HG02885 (cell line): Measurements from ENCODE around the gene ARHGEF4.

Experiments used
- ATAC-seq: cut with Tn5 transposase; IDR thresholded peaks from one replicate; pipeline ENCODE4 v1.9.1; 2021; ENCODE audit warnings: mild to moderate bottlenecking; ENCODE audit not compliant: unreplicated experiment, poor library complexity

Gene ARHGEF4

DNA sequence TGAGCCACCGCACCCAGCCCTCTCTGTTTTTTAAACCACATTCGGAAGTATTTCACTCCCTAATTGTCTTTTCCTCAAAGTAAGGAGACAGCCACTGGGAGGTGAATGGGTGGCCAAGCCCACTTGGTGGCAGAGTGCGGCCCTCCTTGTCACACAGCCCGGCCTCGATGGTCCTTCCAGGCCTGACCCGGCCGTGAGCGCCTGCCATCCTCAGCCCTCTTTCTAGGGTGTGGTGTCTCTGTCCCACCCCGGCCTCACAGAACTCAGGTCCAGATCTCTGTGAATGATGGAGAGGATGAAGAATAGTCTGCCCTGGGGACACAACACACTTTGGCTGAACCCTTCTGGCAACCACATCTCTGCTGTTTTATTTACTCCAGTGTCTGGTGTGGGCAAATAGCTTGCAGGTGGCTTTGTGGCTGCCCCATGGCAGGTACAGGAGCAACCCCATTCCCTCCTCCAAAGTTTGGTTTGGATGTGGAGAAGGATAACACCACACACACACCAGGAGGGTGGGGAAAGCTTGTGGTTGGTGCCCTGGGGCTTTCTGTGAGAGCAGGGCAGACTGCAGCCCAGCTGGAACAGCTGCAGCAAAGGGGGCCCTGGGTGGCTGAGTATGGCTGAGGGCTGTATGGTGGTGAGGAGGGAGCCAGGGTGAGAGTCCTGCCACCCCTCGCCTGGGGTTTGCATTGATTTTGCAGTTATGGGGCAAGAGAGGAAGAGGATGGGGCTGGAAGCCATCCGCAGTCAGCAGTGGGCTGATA is 167.9 kb downstream of the ARHGEF4 start:
- ATAC-seq: no peak

DNA sequence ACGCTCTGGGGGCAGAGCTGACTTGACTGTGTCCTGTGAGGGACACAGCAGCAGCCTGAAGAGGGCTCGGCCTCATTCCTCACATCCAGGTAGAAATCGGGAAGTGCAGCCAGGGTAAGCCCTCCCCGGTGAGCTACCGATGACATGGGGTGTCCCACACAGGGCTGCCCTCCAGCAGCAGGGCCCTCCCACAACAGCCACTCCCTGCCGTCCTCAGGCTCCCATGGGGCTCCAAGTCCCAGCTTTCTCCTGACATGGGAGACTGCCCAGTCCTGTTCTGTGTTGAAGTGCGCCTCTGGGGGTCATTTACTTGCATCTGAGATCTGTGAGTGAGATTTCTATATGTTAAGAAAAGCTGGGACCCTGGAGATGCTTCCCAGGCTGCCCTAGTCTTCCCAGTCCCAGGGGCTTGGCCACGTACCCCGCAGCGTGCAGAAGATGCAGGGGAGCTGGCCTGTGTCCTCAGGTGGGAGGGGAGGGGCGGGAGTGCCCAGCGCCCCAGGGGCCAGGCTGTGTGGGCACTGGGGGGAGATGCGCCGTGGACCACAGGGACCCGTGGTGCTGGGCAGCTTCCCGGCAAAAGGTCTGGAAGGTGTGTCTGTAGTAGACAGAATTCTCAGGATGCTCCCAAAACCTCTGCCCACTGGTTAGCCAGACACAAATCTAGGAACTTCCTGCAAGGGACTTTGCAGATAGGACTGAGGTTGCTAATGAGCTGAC is 168.7 kb downstream of the ARHGEF4 start:
- no peak for ATAC-seq

DNA sequence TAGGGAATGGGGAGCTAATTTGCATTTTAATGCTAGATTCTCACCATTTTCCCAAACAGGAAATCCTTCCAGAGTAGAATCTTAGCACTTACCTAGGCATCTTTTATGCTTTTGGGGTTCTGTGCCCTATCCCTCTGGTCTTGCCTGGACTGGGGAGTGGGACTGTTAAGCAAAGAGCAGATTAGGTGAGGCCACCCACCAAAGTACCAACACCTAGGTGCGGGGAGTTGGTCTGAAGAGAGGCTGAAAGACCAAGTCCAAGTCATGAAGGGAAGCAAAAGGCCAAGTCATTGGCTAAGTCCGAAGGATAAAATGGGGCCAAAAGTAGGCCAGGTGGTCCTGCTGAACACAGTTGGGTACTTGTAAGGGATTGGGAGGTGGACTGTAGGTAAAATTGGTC is 169.8 kb downstream of the ARHGEF4 start:
- no peak for ATAC-seq

DNA sequence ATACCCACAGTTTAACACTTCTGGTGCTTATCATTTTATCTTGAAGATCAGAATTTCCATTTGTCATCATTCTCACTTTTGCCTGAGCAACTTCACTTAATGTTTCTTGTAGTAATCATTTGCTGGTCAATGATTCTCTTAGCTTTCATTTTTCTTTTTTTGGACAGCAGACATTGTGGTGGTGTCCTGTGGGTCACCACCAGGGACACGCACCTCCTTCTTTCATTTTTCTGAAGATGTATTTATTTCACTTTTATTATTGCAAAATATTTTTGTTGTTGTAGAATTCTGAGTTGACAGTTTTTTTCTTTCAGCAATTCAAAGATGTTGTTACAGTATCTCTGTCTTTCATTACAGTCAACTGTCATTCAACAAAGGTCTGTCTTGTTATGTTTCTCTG is 172.3 kb downstream of the ARHGEF4 start:
- ATAC-seq: no peak

DNA sequence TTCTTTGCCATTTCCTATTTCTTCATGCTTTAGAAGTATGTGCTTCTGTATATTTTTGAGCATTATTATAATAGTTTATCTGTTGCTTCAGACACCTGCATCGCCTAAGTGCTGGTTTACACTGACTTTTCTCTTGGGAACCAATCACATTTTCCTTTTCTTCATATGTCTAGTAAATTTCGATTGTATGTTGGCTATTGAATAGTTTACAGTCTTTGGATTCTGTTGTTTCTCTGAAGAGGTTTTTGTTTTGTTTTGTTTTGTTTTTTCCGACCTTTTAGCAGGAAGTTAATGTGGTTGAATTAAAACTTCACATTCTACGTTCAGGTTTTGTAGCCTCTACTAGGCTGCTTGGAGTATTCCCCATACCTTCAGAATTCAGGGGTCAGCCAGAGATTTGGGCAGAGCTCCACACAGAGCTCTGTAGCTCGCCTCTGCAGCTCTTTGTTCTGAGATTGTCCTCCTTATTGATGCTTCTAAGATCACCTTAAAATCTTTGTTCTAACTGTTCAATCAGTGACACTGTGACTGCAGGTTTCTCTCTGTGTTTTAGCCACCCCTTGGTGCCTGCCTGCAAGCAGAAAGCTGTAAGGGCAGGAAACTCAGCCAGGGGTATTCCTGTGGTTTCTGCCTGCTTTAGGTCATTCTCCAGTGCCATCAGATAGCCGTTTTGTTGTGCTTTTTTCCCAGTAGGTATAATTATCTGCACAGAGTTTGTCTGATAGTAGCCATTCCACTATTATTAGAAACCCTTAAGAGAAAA is 173.2 kb downstream of the ARHGEF4 start:
- ATAC-seq: no peak

DNA sequence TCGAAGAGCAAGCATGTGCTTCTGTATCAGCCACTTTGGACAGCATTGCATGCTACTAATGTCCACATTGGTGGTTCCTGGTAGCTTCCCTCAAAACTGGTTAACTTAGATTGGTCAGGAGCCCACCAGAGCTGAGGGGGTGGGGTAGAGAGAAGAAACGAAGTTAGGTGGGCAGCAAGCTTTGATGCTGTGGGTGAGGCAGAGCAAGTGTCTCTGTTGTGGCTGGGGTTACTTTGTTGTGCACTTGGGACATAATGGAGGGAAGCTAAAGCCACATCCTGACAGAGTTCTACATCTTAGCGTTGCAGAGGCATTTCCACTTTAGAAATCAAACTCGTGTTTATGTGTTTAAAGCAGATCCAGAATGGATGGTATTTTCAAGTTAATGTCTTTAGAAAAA is 173.9 kb downstream of the ARHGEF4 start:
- ATAC-seq: no peak

DNA sequence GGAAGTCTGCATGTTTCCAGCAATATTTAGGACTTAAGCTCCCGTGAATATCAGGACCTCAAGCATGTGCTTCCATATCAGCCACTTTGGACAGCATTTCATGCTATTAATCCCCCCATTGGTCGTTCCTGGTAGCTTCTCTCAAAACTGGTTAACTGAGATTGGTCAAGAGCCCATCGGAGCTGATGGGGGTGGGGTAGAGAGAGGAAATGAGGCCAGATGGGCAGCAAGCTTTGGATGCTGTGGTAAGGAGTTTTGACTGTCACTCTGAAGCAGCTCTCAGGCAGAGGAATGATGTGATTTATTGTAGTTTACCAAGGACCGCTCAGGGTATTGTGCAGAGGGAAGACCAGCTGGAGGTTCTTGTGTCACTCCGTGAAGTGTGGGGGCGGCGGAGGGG is 174.8 kb downstream of the ARHGEF4 start:
- ATAC-seq: no peak

DNA sequence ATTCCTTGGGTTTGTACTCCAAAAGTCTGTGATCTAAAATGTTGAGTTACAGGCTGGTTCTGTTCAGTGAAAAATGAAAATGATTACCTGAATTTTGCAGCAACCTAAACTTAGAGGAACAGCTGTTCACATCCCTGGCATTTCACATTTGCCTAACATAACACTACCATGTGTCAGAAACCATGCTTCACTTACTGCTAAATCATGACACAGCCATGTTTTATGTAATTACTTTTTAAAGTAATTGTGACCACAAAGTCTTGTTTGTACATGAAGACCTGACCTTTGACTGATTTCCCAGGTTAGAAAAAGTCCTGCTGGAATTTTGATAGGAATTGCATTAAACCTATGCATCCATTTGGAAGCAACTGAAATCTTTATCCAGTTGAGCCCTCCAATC is 177.4 kb downstream of the ARHGEF4 start:
- no peak for ATAC-seq

DNA sequence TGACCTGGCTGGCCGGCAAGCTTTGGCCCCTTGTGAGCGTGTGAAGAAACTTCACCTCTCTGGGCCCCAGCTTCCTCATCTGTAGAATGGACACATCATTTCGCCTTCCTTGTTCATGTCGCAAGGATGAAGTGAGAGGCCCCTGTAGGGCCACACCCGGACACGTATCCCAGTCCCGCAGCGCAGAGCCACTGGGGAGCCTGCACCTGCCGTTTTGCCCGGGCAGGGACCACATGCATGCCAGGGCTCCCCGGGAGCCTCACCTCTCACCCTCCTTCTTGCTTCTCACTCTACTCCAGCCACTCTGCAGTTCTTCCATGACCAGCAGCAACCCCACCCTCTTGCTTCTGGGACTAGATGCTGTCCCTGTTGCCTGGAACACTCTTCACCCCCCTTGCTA is 179.1 kb downstream of the ARHGEF4 start:
- ATAC-seq: no peak

DNA sequence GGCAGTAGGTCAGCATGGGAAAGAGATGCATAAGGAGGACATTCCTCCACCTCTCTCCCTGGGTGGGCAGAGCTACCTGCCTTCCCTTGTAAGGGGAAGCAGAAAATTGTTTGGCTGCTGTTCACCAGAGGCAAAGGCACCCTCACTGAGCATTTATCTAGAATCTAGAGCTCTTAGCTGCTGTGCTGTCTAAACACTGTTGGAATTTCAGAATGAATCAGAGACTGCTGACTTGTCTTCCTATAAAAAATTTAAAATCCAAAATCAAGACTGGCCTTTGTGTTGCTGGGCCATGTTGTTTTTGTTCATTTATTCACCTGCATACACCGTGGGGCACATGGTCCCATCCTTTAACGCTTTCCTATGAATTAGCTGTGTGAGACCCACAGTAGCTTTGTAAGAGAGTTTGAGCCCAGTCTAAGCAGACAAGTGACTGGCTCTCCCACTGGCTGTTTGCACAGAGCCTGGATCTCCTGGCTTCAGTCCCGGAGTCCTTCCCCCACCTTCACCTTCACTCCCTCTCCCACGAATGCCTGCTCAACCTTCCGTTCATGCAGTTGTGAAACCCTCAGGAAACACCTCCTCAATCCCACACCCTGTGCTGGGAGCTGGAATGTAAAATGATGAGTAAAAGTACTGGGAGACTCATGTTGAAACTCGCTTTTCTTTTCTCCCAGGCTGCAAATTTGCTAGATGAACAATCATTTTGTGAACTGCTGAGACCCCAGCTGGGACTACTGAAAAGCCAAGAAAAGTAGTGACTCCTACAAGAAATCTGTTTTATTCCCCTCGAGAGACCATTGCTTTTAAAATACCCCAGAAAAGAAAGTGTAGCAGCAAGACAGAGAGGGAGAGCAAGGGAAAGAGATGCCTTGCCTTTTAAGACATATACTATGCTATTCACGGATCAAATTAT is 180.4 kb downstream of the ARHGEF4 start:
- no peak for ATAC-seq

DNA sequence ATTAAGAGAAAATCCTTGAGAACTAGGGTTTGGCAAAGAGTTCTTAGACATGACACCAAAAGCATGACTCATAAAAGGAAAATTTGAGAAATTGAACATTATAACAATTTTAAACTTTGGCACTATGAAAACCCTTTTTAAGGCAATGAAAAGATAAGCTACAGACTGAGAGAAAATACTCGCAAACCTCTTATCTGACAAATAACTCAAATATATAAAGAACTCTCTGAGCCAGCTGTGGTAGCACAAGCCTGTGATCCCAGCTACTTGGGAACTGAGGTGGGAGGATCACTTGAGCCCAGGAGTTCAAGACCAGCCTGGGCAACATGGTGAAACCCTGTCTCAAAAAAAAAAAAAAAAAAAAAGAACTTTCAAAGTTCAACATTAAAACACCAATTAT is 186.0 kb downstream of the ARHGEF4 start:
- ATAC-seq: no peak

DNA sequence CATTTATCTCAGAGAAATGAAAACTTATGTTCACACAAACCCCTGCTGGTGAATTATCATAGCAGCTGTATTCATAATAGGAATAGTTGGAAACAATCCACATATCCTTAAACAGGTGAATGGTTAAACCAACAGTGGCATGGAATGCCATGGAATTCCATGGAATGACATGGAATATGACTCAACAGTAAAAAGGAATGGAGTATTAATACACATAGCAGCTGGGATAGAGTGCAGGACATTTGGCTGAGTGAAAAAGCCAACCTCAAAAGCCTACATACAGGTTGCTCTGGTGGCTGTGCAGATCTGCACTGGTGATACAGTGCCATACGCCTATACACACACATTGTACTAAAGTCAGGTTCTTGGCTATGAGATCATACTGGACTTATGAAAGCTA is 187.0 kb downstream of the ARHGEF4 start:
- ATAC-seq: no peak

DNA sequence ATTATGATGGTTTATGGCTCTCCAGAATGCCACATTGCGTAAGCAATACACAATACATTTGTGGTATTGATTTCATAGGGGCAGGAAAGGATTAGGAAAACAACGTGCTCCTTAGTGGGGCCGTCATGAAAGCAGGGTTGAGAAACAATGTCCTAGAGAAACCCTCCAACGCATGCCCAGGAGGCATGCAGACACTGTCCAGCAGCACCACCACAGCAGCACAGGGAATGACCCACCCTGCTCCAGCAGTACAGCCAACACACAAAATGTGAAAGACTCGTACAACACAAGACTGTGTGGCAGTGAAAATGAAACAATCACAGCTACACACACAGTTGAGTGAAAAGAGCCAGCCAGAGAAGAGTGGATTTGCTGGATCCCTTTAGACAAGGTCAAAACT is 190.2 kb downstream of the ARHGEF4 start:
- no peak for ATAC-seq

DNA sequence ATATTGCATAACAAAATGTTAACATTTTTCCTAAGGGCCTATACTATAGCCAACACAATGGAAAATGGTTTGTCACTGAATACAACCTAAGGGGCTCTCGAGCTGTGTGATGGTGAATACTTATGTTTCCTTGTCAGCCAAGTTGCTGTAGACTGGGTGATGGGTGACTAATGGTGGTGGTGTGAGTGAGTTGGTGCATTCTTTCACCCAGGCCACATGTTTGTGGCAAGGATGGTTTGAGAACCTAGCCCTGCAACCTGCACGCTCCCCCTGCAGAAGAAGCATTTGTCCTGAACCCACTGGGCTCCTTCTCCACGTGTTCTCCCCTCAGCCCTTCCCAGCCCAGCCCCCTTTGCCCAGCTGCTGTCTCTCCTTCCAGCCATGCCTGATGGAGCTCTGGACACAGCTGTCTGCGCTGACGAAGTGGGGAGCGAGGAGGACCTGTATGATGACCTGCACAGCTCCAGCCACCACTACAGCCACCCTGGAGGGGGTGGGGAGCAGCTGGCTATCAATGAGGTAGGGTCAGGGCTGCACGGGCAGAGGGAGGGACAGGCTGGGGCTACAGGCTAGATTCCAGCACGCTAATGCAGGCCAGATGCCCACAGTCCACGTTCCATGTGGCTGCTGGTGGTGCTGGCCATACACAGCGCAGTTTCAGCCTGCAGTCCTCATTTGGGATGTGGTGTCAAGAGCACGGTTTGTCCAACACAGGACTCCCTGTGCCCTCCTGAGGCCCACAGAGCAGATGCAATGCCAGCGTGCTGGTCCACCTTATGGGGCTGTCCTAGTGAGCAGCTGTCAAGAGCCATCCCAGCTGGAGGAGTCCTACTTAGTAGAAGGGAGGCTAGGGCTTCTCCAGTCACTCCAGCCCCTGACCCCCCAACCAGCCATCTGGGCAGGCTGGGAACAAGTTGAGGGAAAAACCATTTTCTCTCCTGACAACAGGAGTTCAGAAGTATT is 191.1 kb downstream of the ARHGEF4 start:
- no peak for ATAC-seq

DNA sequence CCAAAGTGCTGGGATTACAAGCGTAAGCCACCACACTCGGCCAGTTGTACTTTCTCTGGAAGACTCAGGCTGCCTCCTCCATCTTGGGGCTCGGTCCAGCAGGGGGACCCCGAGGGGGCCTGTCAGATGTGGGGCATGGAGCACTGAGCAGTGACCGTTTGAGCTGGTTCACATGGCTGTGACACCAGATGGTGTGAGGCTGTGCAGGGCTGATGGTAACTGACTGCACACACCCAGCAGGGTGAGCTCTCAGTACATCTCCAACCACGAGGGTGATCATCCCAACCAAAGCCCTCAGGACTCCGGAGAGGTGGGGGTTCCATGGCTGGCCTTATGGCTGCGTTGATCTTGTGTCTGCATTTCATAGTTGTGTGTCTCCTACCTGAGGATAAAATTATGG is 193.1 kb downstream of the ARHGEF4 start:
- ATAC-seq: no peak

DNA sequence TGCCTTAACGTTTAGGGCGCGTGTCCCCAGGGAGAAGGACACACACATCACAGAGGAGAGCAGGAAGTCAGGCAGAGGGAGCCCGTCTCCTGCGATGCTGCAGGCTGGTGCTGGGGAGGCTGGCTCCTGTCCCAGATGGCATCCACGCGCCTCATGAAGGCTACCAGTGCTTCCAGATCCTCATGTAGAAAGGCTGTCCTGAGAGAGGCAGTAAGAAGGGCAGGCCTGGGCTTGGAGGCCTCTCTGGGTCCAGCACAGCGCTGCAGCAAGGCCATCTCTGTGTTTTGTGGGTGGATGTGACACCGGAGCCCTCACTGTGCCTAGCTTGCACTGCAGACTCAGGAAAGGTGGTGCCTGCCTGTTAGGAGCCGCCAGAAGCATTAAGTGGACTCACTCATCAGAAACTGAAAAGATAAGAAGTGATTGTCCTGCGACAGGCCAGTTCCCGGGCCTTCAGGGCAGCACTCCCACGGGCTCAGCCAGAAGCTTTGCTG is 193.8 kb downstream of the ARHGEF4 start:
- no peak for ATAC-seq

DNA sequence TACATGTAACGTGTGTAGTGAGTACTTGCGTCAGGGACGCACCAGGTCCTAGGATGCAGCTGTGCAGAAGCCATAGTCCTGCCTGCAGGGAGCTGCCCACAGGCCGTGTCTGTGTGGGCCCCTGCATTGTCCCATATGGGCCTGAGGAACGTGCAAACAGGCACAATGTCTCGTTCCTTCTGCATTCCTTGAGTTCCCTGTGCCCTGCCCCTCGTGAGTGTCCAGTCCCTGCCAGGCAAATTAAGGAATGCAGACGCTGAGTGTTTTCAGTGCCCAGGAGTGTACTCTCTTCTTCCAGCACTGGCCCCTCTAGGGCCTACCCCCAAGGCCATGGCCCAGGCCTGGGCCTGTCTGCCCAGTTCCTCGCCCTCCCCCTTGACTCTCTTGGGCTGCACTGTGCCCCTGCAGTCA is 194.7 kb downstream of the ARHGEF4 start:
- ATAC-seq: no peak

DNA sequence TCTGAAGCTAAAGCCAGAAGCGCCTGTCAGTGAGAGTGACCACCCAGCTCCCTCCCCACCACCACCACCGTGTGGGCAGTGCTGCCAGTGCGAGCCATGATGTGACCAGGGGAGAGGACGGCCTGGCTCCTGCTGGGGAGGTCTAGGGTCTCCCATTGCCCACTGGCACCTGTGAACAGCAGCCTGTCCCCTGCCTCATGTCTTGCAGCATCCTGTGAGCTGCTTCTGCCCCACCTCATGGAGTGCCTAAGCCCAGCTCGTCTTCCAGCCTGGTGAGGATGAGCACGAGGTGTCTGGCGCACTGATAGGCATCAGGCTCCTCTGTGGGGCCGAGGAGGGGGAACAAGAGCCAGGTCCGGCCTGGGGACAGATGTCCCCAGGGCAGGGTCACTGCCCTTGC is 195.2 kb downstream of the ARHGEF4 start:
- ATAC-seq: no peak

DNA sequence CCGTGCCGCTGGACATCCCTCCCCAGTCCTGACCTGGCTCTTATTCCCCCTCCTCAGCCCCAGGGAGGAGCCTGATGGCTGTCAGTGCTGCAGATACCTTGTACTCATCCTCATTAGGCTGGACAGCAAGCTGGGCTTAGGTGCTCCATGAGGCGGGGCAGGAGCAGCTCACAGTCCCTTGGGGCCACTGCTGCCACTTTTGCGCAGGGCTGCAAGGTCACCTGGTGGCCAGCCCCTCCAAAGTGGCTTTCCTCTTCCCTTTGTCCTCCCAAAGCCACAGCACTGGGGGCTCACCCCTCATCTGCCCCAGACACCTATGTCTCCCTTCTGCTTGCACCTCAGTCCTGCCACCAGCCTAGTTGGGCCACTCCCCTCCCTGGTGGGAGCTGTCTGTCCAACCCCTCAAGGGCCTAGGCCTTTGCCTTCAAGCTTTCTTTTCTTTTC is 195.7 kb downstream of the ARHGEF4 start:
- no peak for ATAC-seq
